Left lung (tissue), 10 donors: ENCODE results near the gene APOBEC3B. TPM values are rescaled to one million over a fixed set of nuclear protein-coding genes. Genes with fewer than 3 reads are reported as not detected.

Source experiments
- ATAC-seq: fragments of 200-7000 bp; cut with Tn5 transposase; one replicate; pipeline ENCODE4 v1.9.1; 2020; ENCODE audit warnings: moderate library complexity
- DNase-seq, 4 donors: peaks; one replicate each; pipeline ENCODE4 v3.0.0-alpha.2; 2013 to 2020
- H3K27ac ChIP-seq, 2 donors: fragments of 200-600 bp; sonication (generic) in 1 of 2; one replicate each; pipeline versions ENCODE4 v1.5.0 to v1.8.0; 2020 to 2021
- H3K27me3 ChIP-seq, 2 donors: fragments of 200-600 bp; sonication (generic) in 1 of 2; one replicate each; pipeline versions ENCODE4 v1.5.0 to v1.8.0; 2020 to 2021
- H3K36me3 ChIP-seq, 2 donors: fragments of 200-600 bp; sonication (generic) in 1 of 2; one replicate each; pipeline versions ENCODE4 v1.5.0 to v1.8.0; 2020 to 2021
- H3K4me1 ChIP-seq, 2 donors: fragments of 200-600 bp; one replicate each; pipeline ENCODE4 v1.8.0; 2021
- H3K4me3 ChIP-seq, 2 donors: fragments of 200-600 bp; sonication (generic) in 1 of 2; one replicate each; pipeline versions ENCODE4 v1.5.0 to v1.8.0; 2020 to 2021; ENCODE audit warnings: mild to moderate bottlenecking in 1 of 2
- H3K9me3 ChIP-seq, 2 donors: fragments of 200-600 bp; sonication (generic) in 1 of 2; one replicate each; pipeline versions ENCODE4 v1.5.0 to v1.8.0; 2020 to 2021
- intact Hi-C, 2 donors: fragments of 100-400 bp; cut with DNase I; formaldehyde crosslinking; loops; one replicate each; pipeline versions ENCODE4 v1.11.2 to v1.14.2; 2022
- polyA plus RNA-seq, 6 donors: library from polyadenylated mRNA; unstranded; fragments of 120-200 nt; gene quantifications; one replicate each; pipeline ENCODE4 v1.2.1, GENCODE V29; 2013; ENCODE audit not compliant: insufficient read length in 6 of 6
- total RNA-seq, 2 donors: library from RNA; stranded (reverse); fragmentation: NEBNext Ultra II Directional; extraction: Animal tissue kit (Norgen Biotek cat#: 25700); gene quantifications; one replicate each; pipeline ENCODE4 v1.2.1, GENCODE V29; 2021
- TF ChIP-seq, protein P1 (sequence below), 2 donors: fragments of 200-600 bp; sonication (generic) in 1 of 2; IDR thresholded peaks; one replicate each; pipeline versions ENCODE4 v1.5.0 to v1.8.0; 2021; ENCODE audit warnings: antibody characterized with exemption in 2 of 2
- donor health status: DM: no; HTN: yes; CAD: no.
- donor health status: DM: no; HTN: no; CAD: no.

Gene APOBEC3B
- total and polyA plus RNA-seq, 8 donors: 1.9 to 9.8 (median 7.2) TPM

DNA sequence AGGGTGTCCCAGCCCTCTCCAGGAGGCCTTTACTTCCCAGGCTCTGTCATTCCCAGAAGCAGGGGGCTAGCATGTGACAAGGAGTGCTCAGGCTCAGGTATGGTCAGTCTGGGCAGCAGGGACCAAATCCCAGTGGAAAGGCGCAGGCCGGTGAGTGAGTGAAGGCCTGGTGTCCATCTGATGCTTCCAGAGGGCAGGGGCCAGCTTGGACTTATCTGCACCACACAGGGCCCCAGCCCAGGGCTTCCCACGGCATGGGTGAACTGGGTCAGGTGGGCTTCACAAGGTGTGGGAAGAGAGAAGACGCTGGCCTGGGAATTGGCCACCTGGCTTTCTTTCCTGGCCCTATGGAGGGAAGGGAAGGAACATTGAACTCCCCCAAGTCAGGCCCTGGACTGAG is 45.1 kb upstream of the APOBEC3B start:
- no peaks in the 10 kb centered on the region for H3K9me3 ChIP-seq
- DNase-seq (no peak), ATAC-seq (no peak)
- intact Hi-C loops: no loop called here
- no peak overlapping the region for H3K27ac ChIP-seq
- TF ChIP-seq, protein P1, sequence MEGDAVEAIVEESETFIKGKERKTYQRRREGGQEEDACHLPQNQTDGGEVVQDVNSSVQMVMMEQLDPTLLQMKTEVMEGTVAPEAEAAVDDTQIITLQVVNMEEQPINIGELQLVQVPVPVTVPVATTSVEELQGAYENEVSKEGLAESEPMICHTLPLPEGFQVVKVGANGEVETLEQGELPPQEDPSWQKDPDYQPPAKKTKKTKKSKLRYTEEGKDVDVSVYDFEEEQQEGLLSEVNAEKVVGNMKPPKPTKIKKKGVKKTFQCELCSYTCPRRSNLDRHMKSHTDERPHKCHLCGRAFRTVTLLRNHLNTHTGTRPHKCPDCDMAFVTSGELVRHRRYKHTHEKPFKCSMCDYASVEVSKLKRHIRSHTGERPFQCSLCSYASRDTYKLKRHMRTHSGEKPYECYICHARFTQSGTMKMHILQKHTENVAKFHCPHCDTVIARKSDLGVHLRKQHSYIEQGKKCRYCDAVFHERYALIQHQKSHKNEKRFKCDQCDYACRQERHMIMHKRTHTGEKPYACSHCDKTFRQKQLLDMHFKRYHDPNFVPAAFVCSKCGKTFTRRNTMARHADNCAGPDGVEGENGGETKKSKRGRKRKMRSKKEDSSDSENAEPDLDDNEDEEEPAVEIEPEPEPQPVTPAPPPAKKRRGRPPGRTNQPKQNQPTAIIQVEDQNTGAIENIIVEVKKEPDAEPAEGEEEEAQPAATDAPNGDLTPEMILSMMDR (IDR thresholded peaks at IDR 0.05): no peak
- H3K27me3 ChIP-seq: peaks cover 0 to 9% of the 10 kb centered on the region in 2 donors
- H3K4me3 ChIP-seq: no peak overlapping the region
- peaks cover 0 to 14% of the 10 kb centered on the region in 2 donors for H3K4me1 ChIP-seq
- no peaks in the 10 kb centered on the region for H3K36me3 ChIP-seq

DNA sequence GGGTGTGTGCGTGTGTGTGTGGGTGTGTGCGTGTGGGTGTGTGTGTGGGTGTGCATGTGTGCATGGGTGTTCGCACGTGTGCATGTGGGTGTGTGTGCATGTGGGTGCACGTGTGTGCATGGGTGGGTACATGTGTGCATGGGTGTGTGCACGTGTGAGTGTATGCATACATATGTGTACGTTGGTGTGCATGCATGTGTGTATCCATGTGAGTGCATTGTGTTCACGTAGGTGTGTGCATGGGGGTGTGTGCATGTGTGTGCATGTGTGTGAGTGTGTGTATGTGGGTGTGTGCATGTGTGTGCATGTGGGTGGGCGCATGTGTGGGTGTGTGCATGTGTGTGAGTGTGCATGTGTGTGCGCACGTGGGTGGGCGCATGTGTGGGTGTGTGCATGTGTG is 44.6 kb upstream of the APOBEC3B start:
- H3K27ac ChIP-seq: no peak overlapping the region
- H3K36me3 ChIP-seq: no peaks in the 10 kb centered on the region
- TF ChIP-seq, protein P1 (IDR thresholded peaks at IDR 0.05): no peak
- intact Hi-C loops: no loop called here
- peaks cover 0 to 9% of the 10 kb centered on the region in 2 donors for H3K27me3 ChIP-seq
- DNase-seq (no peak), ATAC-seq (no peak)
- H3K9me3 ChIP-seq: no peaks in the 10 kb centered on the region
- H3K4me3 ChIP-seq: no peak overlapping the region
- peaks cover 0 to 19% of the 10 kb centered on the region in 2 donors for H3K4me1 ChIP-seq

DNA sequence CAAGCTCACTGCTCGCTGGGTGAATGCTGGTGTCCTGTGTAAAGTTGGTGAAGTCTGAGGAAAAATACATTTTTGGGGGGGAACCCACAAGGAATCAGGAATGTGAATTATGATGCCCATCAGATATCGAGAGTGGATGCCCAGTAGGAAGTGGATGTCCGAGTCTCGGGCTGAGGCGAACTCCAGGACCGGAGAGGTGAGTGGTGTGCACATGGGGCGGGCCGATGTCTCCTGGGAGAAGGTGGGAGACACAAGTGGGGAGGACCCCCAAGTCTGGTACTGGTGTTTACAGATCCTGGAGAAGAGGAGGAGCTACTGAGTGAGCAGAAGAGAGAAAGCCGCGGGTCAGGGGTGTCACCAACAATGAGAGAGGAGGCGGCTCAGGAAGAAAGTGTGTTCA is 43.9 kb upstream of the APOBEC3B start:
- no peak overlapping the region for H3K4me3 ChIP-seq
- H3K36me3 ChIP-seq: no peaks in the 10 kb centered on the region
- H3K27ac ChIP-seq: no peak overlapping the region
- ATAC-seq (no peak), DNase-seq (no peak)
- intact Hi-C loops: no loop called here
- peaks cover 0 to 9% of the 10 kb centered on the region in 2 donors for H3K27me3 ChIP-seq
- TF ChIP-seq, protein P1 (IDR thresholded peaks at IDR 0.05): no peak
- peaks cover 0 to 26% of the 10 kb centered on the region in 2 donors for H3K4me1 ChIP-seq
- H3K9me3 ChIP-seq: no peaks in the 10 kb centered on the region

DNA sequence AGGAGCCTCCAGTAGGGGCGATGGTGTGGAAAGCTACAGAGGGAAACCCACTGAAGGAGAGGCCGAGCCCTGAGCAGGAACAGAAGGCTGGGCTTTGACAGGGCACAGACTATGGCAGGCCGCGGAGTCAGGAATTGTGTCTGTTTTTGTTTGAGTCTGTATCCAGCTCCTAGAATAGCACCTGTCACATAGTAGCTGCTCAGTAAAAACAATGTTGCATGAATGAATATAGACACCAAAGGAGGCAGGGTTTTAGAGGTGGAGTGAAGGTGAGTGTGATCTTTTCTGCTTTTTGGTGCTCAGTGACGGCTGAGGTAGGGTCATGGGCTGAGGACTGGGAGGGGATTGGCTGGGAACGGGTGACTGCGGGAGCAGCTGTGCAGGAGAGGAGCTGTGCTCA is 43.2 kb upstream of the APOBEC3B start:
- ATAC-seq: no peak
- H3K9me3 ChIP-seq: no peaks in the 10 kb centered on the region
- H3K4me3 ChIP-seq: no peak overlapping the region
- H3K36me3 ChIP-seq: no peaks in the 10 kb centered on the region
- intact Hi-C loops: no loop called here
- H3K4me1 ChIP-seq: peaks cover 0 to 32% of the 10 kb centered on the region in 2 donors
- no peak for DNase-seq
- H3K27me3 ChIP-seq: peaks cover 0 to 4% of the 10 kb centered on the region in 2 donors
- H3K27ac ChIP-seq: no peak overlapping the region
- TF ChIP-seq, protein P1 (IDR thresholded peaks at IDR 0.05): no peak

DNA sequence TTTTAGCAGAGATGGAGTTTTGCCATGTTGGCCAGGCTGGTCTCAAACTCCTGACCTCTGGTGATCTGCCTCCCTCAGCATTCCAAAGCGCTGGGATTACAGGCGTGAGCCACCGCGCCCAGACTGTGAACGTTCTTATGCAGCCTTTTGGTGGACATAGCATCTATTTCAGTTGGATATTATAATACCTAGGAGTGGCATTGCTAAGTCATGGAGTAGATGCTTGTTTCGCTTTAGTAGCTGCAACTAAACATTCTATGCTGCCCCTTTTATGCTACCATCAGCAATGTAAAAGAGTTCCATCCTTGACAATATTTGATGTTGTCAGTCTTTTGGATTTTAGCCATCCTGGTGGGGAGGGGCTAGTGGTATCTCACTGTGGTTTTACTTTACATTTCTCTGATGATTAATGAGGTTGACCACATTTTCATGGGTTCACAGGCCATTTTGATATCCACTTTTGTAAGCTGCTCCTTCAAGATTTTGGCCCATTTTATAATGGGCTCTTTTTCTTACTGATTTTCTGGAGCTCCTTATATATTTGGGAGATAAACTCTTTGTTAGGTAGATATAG is 41.2 kb upstream of the APOBEC3B start:
- Histone ChIP-seq H3K4me1 (peaks cover 0 to 42% of the 10 kb centered on the region in 2 donors), H3K9me3 (no peaks in the 10 kb centered on the region), H3K27me3 (peaks cover 0 to 6% of the 10 kb centered on the region in 2 donors), H3K27ac (peak overlapping the region; percentile 8 to 87), H3K4me3 (no peak overlapping the region), H3K36me3 (no peaks in the 10 kb centered on the region)
- TF ChIP-seq, protein P1 (IDR thresholded peaks at IDR 0.05): no peak
- intact Hi-C loops: no loop called here
- no peak for DNase-seq
- ATAC-seq: no peak
